GM19238 (cell line): ENCODE measurements around the gene FGF1.

Source experiments
- DNase-seq: peaks from one replicate; pipeline ENCODE4 v3.0.0; 2011; ENCODE audit warnings: low spot score; ENCODE audit not compliant: insufficient read length

The FGF1 gene

GRCh38 chr5:142544946-142545649 lies 140.8 kb downstream of the FGF1 start:
- no peak for DNase-seq

- DNase-seq: no peak
Observed at GRCh38 chr5:142544071-142544753, 141.7 kb downstream of the FGF1 start.

- no peak for DNase-seq
Observed at GRCh38 chr5:142542906-142543305, 143.0 kb downstream of the FGF1 start.
